GM13976 (cell line): Measurements from ENCODE around the gene CSTPP1.

Experiments
- DNase-seq: peaks from one replicate; pipeline ENCODE4 v3.0.0; 2012; ENCODE audit warnings: low spot score
- in situ Hi-C: fragments of 300-500 bp; cut with MboI; formaldehyde crosslinking; loops from one replicate; pipeline ENCODE4 v1.12.0; 2022; ENCODE audit warnings: low sequenced_read_pairs, mixed read lengths, inconsistent platforms; ENCODE audit not compliant: unreplicated experiment
- TF ChIP-seq, protein P1 (sequence below): IDR thresholded peaks from 2 replicates; pipeline ENCODE4 v1.5.1; 2012; ENCODE audit warnings: borderline replicate concordance, mild to moderate bottlenecking; ENCODE audit not compliant: insufficient read depth; ENCODE audit errors: extremely low read depth, missing control alignments, control extremely low read depth

The CSTPP1 gene

DNA sequence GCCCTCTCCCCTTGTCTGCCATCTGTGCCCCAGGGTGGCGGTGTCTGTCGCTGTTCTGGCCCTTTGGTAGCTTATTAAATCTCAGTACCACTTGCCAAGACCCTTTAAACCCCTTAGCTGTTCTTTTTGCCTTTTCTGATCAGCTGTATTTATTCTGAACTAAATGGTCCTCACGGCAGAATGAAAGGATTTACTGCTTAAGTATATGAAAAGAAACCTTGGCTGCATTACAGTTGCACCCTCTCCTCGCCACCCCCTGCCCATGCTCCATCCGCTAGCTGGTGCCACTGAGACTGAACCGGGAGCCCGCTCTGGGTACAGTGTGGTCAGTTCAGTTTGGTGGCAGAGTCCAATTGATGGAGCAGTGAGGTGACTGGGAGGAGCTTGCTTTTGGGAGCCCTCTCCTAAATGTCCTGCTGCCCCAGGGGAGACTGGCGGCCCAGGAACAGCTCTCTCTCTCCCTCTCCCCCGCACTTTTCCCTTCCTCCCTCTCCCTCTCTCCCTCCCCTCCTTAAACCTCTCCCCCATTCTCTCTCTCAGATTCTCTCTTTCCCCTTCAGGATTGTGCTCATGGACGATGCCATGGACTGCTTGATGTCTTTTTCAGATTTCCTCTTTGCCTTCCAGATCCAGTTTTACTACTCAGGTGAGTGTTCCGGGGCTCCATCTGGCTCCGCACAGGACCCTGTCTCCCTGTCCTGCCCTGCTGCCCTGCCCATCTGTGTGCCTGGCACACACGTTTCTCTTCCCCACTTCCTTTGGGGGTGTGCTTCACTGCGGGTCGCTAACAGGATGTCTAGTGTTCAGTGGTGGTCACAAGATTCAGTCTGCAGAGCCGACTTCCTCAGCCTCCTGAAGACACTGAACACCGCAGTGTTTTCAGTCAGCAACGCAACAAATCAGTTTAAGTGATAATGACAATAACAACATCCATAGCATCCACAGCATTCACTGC is 218.3 kb downstream of the CSTPP1 start:
- TF ChIP-seq, protein P1, sequence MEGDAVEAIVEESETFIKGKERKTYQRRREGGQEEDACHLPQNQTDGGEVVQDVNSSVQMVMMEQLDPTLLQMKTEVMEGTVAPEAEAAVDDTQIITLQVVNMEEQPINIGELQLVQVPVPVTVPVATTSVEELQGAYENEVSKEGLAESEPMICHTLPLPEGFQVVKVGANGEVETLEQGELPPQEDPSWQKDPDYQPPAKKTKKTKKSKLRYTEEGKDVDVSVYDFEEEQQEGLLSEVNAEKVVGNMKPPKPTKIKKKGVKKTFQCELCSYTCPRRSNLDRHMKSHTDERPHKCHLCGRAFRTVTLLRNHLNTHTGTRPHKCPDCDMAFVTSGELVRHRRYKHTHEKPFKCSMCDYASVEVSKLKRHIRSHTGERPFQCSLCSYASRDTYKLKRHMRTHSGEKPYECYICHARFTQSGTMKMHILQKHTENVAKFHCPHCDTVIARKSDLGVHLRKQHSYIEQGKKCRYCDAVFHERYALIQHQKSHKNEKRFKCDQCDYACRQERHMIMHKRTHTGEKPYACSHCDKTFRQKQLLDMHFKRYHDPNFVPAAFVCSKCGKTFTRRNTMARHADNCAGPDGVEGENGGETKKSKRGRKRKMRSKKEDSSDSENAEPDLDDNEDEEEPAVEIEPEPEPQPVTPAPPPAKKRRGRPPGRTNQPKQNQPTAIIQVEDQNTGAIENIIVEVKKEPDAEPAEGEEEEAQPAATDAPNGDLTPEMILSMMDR = no peak
- DNase-seq = no peak
- in situ Hi-C loops = loop anchor here (5.0 kb wide), 1 partner anchor 273 kb away; no protein-coding TSS in a partner anchor

DNA sequence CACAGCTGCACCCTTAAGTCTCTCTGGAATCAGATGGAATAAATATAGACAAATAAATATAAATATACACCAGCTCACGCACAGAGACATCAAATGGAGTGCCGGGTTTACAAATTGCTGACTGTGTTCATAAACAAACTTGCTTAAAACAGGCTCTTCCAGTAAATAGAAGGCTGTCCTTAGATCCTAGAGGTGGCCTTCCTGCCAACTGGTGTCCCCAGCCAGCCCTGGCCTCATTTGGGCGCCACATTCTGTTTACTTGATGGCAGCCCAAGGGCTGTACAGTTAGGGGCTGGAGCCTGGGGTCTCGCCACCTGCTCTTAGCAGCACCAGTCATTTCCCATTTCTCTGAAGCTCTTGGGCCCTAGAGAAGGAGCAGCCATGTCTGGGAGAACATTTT is 219.3 kb downstream of the CSTPP1 start:
- no peak for DNase-seq
- TF ChIP-seq, protein P1 = no peak
- in situ Hi-C loops = loop anchor here (5.0 kb wide), 1 partner anchor 274 kb away; no protein-coding TSS in a partner anchor

DNA sequence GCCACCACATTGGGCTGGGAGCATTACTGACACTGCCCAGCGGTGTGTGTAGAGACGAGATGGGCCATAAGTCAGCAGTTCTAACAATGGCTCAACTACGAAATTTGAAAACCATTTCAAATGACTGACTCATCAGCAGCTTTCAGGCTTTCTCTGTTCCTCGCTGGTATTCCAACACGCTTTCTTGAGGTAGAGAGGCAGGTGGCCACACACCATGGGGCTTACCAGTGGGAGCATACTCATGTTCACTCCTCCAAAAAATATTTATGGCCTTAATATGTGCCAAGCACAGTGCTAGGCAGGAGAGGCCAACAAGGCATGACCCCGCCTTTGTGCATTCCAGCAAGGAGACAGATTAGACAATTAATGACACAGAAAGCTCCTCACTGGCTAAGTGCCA is 219.8 kb downstream of the CSTPP1 start:
- TF ChIP-seq, protein P1 = no peak
- in situ Hi-C loops = loop anchor here (5.0 kb wide), 1 partner anchor 274 kb away; no protein-coding TSS in a partner anchor
- no peak for DNase-seq

DNA sequence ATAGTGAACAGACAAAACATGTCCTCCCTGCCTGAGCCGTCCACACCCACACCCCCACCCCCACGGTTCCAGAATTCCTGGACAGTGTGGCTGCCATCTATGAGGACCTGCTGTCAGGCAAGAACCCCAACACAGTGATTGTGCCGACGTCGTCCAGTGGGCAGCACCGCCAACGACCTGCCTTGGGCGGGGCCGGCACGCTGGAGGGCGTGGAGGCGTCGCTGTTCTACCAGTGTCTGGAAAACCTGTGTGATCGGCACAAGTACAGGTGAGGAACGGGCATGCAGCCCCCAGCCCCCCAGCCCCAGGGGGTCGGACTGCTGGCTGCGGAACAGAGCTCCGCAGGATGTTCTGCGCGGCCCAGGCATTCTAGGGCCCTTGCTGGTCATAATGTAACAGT is 220.4 kb downstream of the CSTPP1 start:
- in situ Hi-C loops = loop anchor here (5.0 kb wide), 1 partner anchor 275 kb away; no protein-coding TSS in a partner anchor
- TF ChIP-seq, protein P1 = no peak
- no peak for DNase-seq

DNA sequence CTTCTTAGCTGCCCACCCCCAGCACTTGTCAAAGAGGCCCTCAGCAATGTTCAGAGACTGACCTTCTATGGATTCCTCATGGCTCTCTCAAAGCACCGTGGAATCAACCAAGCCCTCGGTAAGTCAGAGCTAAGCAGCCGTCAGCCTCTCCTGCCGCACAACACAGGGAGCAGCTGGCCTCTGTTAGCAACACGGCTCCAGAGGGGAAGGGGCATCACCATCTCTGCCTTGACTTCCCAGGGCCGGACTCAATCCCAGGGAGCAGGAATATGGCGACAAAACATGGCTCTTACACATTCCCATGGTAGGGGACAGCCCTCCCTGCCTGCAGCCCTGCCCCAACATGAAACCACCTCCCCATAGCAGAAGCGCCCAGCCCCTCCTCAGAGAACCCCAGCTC is 221.2 kb downstream of the CSTPP1 start:
- DNase-seq = no peak
- in situ Hi-C loops = loop anchor here (5.0 kb wide), 1 partner anchor 276 kb away; no protein-coding TSS in a partner anchor
- TF ChIP-seq, protein P1 = no peak

DNA sequence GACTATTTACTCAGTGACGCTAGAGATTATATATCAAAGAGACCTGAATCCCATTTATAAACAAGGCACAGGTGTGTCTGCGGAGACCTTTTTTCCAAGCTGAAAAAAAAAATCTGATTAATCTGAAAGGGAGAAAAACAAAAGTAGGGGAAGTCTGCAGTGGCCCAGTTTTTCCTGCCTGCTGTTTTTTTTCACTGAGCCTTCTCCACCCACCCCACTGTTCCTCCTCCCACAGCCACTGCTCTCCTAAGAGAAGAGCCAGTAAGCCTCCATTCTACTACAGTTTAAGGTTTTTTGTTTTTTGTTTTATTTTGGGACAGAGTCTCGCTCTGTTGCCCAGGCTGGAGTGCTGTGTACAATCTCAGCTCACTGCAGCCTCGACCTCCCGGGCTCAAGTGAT is 221.7 kb downstream of the CSTPP1 start:
- TF ChIP-seq, protein P1 = no peak
- in situ Hi-C loops = loop anchor here (5.0 kb wide), 1 partner anchor 276 kb away; no protein-coding TSS in a partner anchor
- DNase-seq = no peak
